Hippocampal formation (tissue), 2 donors: ENCODE results near the gene PKLR.
"Not testable (repeated sequence)": the region's sequence is repeated elsewhere in the genome, so short reads cannot be mapped to it uniquely, and the experiment has no call there.

Source experiments
- DNase-seq, 2 donors: peaks; one replicate each; lab custom pipeline; 2025; lab: John Stamatoyannopoulos, UW

The PKLR gene

DNA sequence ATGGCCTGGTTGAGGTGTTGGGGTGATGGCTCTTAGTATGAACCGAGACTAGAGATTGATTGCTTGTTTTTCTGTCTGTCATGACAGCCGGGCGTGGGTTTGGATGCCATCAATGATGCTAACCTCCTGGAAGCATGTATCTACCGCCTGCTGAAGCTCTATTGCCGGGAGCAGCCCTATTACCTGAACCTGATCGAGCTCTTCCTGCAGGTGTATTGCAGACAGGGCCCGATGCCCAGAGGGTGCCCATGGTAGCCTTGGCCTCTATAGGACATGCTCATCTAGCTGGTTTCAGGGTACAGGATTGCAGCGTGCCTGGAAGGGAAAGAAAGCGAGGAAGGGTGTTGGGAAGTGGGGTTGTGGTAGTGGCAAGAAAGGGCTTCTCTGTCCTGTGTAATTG lies 16.8 kb upstream of the PKLR start:
- no peak for DNase-seq

DNA sequence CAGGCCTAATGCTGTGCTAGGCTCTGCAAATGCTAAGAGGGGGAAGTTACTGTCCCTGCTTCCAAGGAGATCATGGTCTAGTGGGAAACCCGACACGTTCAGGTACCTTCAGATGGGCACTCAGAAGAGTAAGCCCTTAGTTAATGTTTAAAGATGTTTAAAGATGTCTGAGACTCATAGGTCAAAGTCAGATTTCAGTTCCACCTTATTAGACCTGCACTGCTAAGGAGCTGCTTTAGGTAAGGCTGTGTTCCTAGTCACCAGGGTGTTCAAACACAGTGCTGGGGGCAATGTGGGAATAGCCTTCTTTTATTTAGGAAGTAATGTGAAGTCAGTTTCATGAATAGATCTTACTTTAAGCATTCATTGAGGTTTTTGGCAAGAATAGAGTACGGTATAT lies 15.7 kb upstream of the PKLR start:
- no peak for DNase-seq

DNA sequence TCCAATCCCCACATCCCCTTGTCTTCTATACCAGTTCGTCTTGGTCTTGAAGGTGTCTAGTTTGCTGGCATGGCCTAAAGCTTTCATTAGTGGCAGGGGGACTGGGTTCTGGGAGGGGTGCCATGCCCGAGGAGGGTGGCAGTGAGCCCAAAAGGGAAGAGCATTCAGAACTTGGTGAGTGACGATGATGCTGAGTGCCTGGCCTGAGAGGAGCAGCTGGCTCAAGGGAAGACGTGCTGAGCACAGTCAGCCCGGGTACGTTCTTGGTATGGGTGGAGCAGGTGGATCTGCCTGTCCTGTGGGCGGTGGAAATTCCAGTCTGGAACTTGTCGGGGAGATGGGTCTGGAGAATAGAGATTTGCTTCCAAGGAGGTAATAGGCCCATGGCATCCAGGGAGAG lies 12.0 kb upstream of the PKLR start:
- DNase-seq = peak in 1 of 2 donors; percentile 20

DNA sequence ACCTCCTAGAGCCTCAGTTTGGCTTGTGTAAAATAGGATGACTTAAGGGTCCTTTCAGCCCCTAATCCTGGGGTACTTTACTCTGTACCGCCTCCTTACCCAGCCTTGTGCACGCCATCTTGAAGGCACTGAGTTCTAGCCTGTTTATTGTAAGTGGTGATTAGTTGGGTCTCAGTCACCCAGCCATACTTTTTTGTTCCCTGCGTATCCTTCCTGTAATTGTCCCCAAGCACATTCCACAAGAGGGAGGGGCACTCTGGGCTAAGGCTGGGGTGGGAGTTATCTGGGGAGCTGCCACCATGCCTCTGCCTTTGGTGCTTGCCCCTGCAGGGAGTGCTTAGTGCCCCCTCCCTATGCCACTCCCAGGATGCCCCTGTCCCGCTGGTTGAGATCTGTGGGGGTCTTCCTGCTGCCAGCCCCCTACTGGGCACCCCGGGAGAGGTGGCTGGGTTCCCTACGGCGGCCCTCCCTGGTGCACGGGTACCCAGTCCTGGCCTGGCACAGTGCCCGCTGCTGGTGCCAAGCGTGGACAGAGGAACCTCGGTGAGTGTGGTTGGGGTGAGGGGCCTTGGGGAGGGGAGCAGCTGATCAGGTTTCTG lies 8.3 kb upstream of the PKLR start:
- no peak for DNase-seq

DNA sequence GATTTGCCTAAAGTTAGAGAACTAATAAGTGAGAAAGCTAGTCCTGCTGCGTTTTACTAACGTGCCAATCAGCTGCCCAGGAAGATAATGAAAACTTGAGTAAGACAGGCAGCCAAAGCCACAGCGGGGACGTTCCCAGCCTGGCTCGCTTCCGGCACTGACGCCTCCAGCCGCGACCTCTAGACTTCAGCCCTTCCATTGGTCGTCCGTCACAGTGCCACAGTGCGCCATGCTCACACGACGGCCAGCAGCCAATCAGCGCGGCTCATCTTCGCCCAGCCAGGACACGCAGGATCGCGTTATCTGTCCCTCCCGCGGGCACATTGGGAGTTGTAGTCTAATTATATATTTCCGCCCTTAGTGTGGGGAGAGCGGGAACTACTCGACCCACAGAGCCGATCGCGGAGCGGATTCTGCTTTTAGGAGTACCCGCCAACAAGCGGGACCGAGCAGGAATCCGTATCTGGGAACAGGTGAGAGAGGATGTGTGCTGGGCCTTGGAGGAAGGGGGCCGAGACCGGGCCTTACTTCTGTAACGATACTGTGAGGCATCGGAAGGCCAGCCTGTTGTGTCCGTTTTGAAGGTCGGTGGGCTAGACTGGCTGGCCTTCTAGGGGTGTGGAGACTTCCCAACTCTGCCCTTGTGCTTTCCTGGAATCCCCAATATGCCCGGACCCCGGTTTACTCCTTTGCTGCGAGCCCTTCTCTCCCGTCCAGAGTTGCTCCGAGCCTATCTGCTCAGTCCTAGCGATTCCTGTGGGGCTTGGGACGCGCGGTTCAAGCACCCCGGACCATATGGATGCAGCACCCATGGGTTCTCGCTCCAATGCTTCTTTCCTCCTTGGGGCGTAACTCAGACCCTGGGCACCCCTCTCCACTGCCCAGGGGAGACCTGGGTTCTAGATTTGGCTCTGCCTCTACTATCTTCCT lies 7.5 kb upstream of the PKLR start, which contains the start of gene FDPS:
Gene FDPS (plus strand): TSS at position 374 of the 930 bp plus-strand sequence. CDS start 924 bp downstream, outside the sequence.
- DNase-seq = peak; percentile 98 to 99

DNA sequence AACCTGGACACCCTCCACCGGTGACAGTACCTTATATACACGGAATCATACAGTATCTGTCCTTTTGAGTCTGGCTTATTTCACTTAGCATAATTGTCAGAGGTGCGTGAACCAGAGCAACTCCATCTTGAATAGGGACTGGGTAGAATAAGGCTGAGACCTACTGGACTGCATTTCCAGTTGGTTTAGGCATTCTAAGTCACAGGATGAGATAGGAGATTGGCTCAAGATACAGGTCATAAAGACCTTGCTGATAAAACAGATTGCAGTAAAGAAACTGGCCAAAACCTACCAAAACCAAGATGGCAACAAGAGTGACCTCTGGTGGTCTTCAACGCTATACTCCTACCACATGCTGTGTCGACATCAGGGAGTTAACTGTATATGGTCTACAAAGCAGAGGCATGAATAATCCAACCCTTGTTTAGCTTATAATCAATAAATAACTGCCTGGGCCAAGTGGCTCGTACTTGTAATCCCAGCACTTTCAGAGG lies 6.1 kb upstream of the PKLR start:
- no peak for DNase-seq

DNA sequence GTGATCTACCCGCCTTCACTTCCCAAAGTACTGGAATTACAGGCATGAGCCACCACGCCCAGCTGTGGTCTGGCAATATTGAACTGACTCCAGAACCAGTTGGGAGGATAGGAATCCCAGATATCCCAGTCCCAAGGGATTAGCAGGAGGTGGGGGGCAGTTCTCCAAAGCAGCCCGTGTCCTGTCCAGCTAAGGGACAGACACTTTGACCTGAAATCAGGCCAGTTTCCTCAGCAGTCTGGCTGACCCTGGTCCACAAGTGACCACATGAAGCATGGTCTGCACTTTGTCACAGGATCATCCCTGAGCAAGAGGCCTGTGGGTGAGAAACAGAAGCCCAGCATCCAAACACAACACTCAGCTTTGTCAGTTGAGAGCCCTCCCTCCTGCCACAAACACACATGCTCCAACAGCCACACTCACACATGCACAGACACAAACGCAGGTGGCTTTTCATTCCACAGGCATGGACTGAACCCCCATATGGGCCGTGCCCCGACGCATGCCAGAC lies 4.7 kb upstream of the PKLR start:
- DNase-seq = no peak

DNA sequence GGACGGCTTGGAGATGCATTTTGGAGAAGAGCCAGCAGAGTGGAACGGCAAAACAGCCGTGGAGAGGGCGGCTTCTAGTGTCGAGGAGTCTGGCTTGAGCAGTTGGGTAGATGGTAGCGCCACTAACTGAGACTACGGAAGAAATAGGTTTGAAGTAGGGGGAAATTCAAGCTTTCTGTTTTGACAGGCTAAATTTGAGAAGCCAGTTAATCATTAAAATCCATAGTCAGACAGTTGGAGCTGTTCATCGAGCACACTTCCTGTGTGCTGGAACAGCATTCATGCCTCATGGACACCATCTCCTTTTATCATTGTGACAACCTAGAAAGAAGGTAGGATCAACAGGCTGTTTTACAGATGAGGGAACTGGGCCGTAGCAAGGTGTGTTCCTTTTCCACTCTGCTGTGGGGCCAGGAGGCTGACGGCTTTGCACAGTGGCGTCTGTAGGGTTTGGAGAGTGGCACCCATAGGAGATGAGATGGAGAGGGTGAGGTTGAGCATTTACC lies 3.4 kb upstream of the PKLR start:
- DNase-seq = no peak

DNA sequence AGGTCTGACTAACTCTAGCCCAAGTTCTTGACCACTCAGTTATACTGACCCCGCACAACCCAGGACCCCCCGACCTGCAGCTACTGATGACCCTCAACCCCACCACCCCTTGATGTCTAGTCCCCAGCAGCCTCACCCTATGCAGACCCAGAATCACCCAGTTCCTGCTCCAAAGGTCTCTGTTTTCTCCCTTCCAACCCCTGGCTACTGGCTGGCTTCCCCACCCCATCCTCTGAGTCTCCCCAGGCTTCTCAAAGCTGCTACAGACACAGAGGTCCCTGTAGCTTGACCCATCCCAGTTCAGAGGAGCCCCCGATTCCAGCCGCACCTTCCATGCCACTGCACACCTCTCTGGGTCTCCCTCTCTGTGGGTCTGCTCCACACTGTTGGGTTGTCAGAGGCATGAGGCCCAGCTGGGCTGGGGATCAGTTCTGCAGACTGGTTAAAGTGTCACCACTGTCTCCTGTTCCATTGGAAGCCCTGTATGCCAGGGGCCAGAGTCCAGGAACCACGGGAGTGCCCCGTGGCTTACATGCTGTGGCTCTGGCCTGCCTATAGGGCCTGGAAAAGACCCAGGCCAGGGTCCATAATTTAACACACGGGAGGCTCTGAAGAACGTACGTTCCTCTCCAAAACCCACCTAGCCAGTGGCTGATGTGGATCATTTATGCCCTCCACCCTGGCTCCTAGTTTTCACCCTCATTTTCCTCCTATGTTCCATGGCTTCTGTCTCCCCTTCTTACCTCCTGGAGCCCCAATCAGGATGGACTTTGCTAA lies 497 bp downstream of the PKLR start:
- DNase-seq = no peak

DNA sequence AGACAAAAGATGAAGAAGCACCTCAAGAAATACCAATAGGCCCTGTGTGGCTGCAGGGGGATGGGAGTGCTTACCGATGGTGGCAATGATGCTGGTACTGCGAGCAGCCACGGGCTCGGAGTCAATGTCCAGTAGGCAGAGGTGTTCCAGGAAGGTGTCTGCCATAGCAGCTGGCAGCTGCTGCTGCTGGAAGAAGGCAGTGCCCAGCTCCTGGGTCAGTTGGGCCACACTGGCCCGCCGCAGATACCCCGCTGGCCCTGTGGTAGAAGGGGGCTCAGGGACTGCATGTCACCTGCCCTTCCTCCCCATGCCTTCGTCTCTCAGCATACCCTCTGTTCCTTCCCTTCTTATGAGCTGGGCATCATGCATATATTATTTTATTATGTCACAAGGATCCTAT lies 1.2 kb downstream of the PKLR start:
- DNase-seq = no peak

DNA sequence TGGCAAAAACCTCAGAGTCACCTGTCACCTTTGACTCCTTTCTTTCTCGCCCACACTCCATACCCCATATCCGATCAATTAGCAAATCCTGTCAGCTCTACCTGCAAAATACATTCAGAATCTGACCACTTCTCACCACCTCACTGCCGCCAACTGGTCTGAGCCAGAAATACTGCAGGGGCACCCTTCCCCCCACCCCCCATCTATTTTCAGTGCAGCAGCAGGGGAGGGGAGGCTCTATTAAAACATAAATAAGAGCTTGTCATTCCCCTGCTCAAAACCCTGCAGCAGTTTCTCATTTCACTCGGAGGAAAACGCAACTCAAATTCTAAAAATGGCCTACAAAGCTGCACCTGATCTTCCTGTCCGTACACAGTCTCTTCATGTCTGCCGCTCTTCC lies 3.9 kb downstream of the PKLR start:
- no peak for DNase-seq

DNA sequence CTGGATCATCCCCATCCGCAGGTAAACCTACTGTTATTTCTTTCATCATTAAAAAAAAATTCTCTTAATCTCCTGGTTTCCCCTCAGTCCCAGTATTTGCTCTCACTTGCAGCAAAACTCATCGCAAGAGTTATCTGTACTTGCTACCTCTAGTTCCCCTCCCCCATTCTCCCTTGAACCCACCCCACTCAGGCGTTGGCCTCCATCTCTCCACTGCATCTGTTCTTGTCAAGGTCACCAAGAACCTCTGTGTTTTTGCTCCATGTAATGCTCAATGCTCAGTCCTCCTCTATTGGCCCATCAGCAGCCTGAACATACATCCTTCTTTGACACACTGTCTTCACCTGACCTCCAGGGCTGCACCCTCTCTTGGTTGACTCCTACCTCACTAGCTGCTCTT lies 4.6 kb downstream of the PKLR start:
- DNase-seq = no peak

DNA sequence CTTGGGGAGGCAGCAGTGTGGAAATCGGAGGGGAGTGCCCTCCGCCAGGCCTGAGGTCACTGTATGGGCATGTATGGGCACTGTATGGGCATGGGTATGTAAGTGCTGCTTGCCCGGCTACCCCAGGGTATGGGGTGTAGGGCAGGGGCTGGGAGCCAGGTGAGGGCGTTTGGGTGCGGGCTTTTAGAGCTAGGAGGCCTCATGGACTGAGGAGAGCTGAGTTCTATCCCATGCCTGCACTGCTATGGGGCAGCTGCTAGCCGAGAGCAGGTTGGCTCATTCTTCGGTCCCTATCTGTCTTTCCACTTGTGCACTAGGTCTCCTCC lies 5.3 kb downstream of the PKLR start:
- DNase-seq = no peak

DNA sequence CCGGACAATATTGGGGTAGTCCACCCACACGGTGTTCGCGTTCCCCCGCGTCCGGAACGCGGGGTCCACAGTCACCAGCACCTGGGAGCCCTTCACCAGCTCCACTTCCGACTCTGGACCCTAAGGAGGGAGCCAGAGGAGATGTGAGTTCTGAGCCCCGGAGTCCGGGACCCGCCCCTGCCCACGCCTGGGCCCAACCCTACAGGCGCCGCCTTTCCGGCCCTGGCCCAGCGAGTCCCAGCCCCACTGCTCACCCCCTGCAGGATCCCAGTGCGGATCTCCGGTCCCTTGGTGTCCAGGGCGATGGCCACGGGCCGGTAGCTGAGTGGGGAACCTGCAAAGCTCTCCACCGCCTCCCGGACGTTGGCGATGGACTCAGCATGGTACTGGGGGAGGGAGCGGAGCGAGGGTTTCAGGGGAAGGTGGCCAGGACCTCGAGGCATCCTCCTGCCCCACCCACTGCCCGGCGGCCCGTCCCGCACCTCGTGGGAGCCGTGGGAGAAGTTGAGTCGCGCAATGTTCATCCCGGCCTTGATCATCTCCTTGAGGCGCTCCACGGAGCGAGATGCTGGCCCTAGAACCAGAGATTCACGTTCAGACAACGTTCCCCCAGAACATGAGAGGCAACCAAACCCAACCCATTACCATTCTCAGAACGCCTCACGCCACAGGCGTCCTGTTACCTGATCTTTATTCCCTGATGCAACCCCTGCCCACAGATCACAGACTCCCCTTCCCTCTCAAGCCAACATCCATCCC lies 5.9 kb downstream of the PKLR start:
- no peak for DNase-seq

DNA sequence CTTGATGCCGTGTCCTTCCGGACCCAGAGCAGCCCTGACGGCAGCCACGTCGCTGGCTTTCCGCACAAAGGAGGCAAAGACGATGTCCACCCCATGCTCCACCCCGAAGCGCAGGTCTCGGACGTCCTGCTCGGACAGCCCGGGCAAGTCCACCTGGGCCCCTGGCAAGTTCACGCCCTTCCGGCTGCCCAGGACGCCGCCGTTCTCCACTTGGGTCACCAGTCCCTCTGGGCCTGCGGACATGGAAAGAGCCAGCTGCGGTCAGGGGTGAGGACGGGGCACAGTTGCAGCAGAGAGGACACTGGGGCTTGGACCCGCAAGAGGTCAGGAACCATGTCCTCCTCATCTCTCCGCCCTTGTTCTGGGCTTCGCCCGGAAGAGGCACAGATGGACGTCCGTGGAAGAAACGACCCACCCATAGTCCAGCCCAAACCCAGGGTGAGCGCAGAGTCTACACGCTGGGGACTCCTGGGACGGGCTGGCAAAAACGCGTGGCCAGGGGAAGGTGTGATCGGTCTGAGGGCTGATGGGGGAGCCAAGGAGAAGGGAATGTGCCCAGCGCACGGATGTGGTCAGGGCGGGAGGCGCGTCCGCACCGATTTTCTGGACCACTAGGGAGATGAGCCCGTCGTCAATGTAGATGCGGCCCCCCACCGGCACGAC lies 6.6 kb downstream of the PKLR start:
- DNase-seq = no peak

DNA sequence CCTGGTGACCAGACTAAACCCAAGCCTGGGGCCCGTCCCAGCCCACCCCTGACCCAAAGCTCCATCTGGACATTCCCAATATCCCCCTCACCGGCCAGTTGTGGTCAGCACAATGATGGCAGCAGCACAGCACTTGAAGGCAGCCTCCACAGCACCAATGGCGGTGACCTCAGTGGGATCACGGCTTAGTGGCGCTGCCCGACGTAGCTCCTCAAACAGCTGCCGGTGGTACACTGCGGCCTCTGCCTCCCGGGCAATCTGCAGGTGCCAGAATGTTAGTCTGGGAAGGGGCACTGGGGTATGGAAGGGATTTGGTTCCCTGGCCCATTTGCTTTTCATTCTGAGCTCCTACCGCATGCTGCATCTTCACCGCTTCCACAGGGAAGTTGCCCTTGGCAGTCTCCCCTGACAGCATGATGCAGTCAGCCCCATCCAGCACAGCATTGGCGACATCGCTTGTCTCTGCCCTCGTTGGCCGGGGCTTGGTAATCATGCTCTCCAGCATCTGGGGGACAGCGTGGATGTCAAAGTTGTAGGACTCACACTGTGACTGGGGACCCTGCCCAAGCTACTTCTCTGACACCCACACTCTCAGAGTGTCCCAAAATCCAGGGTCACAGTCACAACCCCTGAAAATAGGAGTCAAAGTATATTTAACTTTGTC lies 8.0 kb downstream of the PKLR start:
- no peak for DNase-seq

DNA sequence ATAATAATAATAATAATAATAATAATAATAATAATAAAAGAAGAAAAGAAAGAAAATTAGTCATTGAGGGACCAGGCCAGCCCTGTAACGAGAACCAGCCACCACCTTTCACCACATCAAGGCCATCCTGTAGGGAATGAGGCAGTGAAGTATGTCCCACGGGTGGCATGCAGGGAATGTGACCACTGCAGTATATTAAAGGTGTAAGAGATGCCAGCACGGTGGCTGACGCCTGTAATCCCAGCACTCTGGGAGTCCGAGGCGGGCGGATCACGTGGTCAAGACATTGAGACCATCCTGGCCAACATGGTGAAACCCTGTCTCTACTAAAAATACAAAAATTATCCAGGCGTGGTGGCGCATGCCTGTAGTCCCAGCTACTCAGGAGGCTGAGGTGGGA lies 10.2 kb downstream of the PKLR start:
- not testable (repeated sequence) for DNase-seq

DNA sequence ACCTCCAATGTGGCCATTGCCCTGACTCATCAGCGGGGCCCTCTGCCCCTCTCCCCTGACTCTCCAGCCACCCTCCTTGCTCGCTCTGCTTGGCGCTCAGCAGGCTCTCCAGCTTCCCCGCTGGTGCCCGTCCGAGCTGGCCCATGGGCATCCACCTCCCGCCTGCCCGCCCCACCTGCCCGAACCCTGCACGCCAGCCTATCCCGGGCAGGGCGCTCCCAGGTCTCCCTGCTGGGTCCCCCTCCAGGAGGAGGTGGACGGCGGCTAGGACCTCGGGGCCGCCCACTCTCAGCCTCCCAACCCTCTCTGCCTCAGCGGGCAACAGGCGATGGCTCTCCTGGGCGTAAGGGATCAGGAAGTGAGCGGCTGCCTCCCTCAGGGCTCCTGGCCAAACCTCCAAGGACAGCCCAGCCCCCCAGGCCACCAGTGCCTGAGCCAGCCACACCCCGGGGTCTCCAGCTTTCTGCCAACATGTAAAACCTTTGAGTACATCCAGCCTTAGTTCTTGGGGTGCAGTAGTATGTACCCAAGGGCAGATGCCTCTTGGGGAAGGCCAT lies 13.2 kb downstream of the PKLR start:
- DNase-seq = no peak

DNA sequence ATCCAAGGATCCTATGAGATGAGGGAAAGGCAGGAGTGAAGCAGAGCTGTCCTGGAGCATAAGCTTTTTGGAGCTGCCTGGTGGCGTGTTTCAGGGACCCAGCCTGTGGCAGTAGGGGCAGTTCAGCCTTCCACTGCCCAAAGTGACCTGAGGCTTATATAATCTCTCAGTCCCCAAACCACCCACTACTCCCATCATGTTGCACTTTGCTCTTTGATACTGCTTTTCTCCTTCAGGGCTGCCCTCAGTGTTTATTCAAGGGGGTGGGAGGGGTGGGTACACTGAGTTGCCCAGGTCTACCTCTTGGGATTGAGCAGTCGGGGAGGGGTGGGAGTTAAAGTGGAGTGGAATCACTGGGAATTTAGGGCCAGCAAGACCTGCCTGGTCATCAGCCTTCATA lies 14.7 kb downstream of the PKLR start:
- DNase-seq = no peak

DNA sequence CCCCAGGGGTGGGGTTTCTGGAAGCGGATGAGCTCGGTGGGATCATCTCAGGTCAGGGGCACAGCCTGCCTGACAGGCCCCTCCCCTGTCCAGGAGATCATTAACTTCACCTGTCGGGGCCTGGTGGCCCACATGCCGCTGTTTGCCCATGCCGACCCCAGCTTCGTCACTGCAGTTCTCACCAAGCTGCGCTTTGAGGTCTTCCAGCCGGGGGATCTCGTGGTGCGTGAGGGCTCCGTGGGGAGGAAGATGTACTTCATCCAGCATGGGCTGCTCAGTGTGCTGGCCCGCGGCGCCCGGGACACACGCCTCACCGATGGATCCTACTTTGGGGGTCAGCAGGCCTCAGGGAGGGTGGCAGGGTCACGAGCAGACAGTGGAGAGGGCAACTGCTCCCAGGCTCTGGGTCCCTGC lies 15.6 kb downstream of the PKLR start:
- no peak for DNase-seq
